Right lobe of liver (tissue), 6 donors: ENCODE results near the gene FBXO41. TPM values are rescaled to one million over a fixed set of nuclear protein-coding genes. Genes with fewer than 3 reads are reported as not detected.
A peak's percentile ranks its signal among the peaks of the same experiment; 100 is the strongest.

Source experiments
- ATAC-seq, 4 donors: fragments of 200-7000 bp; cut with Tn5 transposase; one replicate each; pipeline ENCODE4 v1.9.1; 2020; ENCODE audit warnings: mild to moderate bottlenecking in 4 of 4, moderate library complexity in 4 of 4
- DNase-seq, 3 donors: peaks; one replicate each; pipeline ENCODE4 v3.0.0-alpha.2; 2020
- H3K27ac ChIP-seq, 3 donors: fragments of 200-600 bp; one replicate each; pipeline ENCODE4 v1.8.0; 2022
- H3K27me3 ChIP-seq, 2 donors: fragments of 200-600 bp; one replicate each; pipeline ENCODE4 v1.8.0; 2022
- H3K36me3 ChIP-seq, 4 donors: fragments of 200-600 bp; sonication (generic) in 1 of 4; one replicate each; pipeline versions ENCODE4 v1.5.1 to v1.8.0; 2017 to 2022; ENCODE audit warnings: control low read depth in 1 of 4
- H3K4me1 ChIP-seq, 4 donors: fragments of 200-600 bp; sonication (generic) in 1 of 4; one replicate each; pipeline versions ENCODE4 v1.5.1 to v1.8.0; 2017 to 2022; ENCODE audit warnings: control low read depth in 1 of 4
- H3K4me3 ChIP-seq, 3 donors: fragments of 200-600 bp; one replicate each; pipeline ENCODE4 v1.8.0; 2022
- H3K9me3 ChIP-seq, 4 donors: fragments of 200-600 bp; sonication (generic) in 1 of 4; one replicate each; pipeline versions ENCODE4 v1.5.1 to v1.8.0; 2017 to 2022; ENCODE audit warnings: control low read depth in 1 of 4
- CTCF ChIP-seq, 4 donors: fragments of 200-600 bp in 3 of 4; fragments of 450-650 bp in 1 of 4; IDR thresholded peaks; one replicate each; pipeline versions ENCODE4 v1.5.1 to v1.8.0; 2016 to 2022; ENCODE audit warnings: antibody characterized with exemption in 4 of 4, mild to moderate bottlenecking in 2 of 4
- POLR2A ChIP-seq: fragments of 450-650 bp; IDR thresholded peaks from one replicate; pipeline ENCODE4 v1.6.1; 2017; ENCODE audit warnings: antibody characterized with exemption, mild to moderate bottlenecking
- WGBS: methylation state at CpG from one replicate; pipeline ENCODE4 v1.1.6; 2018; ENCODE audit warnings: low coverage, low lambda C conversion rate; ENCODE audit not compliant: insufficient coverage; ENCODE audit errors: missing lambda C conversion rate; 5-methylcytosine and 5-hydroxymethylcytosine counted together
- intact Hi-C, 2 donors: fragments of 100-400 bp; cut with DNase I; formaldehyde crosslinking; loops; one replicate each; pipeline versions ENCODE4 v1.11.2 to v1.14.1; 2022
- total RNA-seq, 6 experiments: library from RNA; depleted of rRNA in 2 of 6; stranded (reverse); fragments of >200 nt in 2 of 6; fragmentation: NEBNext Ultra II Directional in 3 of 6; extraction: Animal tissue kit (Norgen Biotek cat#: 25700) in 3 of 6; gene quantifications; one replicate each; pipeline versions ENCODE4 v1.1.0 to v1.2.4, GENCODE V29; 2016 to 2023
- donor health status: DM: no; HTN: yes; CAD: no.
- donor health status: DM: no; HTN: no; CAD: no.
- donor health status: DM: no; HTN: no; CAD: no.
- donor health status: DM: no; HTN: yes; CAD: no.
- donor health status: DM: no; HTN: yes; CAD: no.

Gene FBXO41
- total RNA-seq, 6 experiments from 2014 or later = 0.13 to 0.65 (median 0.38) TPM

GRCh38 chr2:73260338-73260984 lies 23.8 kb downstream of the FBXO41 start:
- Histone ChIP-seq H3K4me3 (no peak overlapping the region), H3K27me3 (no peaks in the 10 kb centered on the region), H3K27ac (no peak overlapping the region), H3K4me1 (no peaks in the 10 kb centered on the region), H3K9me3 (no peaks in the 10 kb centered on the region), H3K36me3 (no peaks in the 10 kb centered on the region)
- DNase-seq (peak in 2 of 3 donors; percentile 63 to 64), ATAC-seq (peak; percentile 77 to 90 (median 82))
- intact Hi-C loops = no loop called here
- 18% methylated on average over 2 of the region's 17 CpGs for WGBS
- TF ChIP-seq CTCF (IDR thresholded peaks at IDR 0.05) (peak; percentile 39 to 57 (median 50)), POLR2A (no peak)

DNA sequence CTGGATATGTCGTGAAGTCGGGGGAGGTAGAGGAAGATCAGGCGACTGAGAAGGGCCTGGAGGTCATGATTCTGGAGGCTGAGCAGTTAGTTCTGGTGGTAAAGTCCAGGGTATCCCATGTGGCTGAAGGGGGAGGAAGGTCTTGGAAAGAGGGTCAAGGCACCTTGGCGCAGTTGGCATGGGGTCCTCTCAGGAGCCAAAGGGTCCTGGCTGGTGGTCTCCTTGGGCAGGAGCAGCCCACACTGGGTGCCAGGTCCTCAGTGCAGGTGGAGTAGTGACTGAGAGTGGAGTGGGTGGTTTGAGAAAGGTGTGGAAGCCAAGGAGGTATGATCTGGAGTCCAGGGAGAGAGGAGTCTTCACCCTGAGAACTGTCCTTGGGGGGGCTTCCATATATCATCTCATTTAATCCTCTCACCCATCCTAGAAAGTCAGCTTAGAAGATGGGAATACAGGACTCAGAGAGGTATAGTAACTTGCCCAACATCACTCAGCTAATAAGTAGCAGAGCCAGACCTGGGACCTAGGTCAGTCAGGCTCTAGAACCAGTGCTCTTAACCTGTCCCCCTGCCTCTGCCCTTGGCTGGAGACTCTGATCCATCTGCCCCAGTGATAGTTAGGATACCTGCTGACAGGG lies 24.5 kb downstream of the FBXO41 start:
- intact Hi-C loops = no loop called here
- Histone ChIP-seq H3K27me3 (no peaks in the 10 kb centered on the region), H3K9me3 (no peaks in the 10 kb centered on the region), H3K36me3 (no peaks in the 10 kb centered on the region), H3K4me3 (no peak overlapping the region), H3K27ac (no peak overlapping the region), H3K4me1 (no peaks in the 10 kb centered on the region)
- 20% methylated on average over 2 of the region's 4 CpGs for WGBS
- no peak for TF ChIP-seq CTCF (IDR thresholded peaks at IDR 0.05)
- no peak for TF ChIP-seq POLR2A
- no peak for ATAC-seq
- DNase-seq = no peak

DNA sequence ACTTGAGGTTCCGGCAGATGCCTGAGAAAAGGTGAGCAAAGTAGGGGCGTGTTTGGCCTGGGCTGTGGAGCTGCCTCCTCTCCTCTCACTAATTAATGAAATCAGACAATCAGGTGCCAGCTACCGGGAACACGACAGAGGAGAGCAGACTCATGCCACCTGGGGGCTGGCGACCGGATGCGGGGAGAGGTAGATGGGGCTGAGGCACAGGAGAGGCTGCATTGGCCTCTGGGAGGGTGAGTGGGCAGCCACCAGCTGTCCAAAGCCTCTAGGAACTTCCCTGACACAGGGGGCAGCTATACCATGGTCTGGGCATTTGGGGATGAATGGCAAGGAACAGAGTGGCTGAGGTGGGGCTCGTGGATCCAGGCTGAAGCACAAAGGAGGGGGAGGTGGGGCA lies 25.0 kb downstream of the FBXO41 start:
- TF ChIP-seq POLR2A (no peak), CTCF (IDR thresholded peaks at IDR 0.05) (no peak)
- Histone ChIP-seq H3K9me3 (no peaks in the 10 kb centered on the region), H3K4me1 (no peaks in the 10 kb centered on the region), H3K36me3 (peaks cover 0 to 2% (median 0%) of the 10 kb centered on the region in 4 donors), H3K27ac (no peak overlapping the region), H3K4me3 (no peak overlapping the region), H3K27me3 (no peaks in the 10 kb centered on the region)
- DNase-seq = no peak
- ATAC-seq = no peak
- intact Hi-C loops = no loop called here
- WGBS = 70% methylated on average over 5 of the region's 8 CpGs

DNA sequence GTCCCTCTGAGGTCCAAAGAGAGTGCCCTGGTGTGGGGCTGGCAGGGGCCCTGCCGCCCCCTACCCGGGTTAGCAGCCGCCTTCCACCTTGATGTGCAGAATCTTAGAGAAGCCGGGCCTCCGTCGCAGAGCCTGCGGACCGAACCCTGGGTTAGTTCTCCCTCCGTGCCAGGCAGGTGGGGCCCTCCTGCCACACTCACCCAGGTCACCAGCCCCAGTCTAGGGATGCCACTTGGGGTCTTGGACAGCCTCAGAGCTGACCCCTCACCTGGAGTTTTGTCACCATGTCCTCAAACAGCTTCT lies 25.4 kb downstream of the FBXO41 start:
- DNase-seq (no peak), ATAC-seq (no peak)
- H3K4me3 ChIP-seq = no peak overlapping the region
- no peak overlapping the region for H3K27ac ChIP-seq
- 20% methylated on average over 1 of the region's 9 CpGs for WGBS
- H3K4me1 ChIP-seq = no peaks in the 10 kb centered on the region
- TF ChIP-seq CTCF (IDR thresholded peaks at IDR 0.05) (no peak), POLR2A (no peak)
- no peaks in the 10 kb centered on the region for H3K27me3 ChIP-seq
- peaks cover 0 to 6% (median 2%) of the 10 kb centered on the region in 4 donors for H3K36me3 ChIP-seq
- intact Hi-C loops = no loop called here
- H3K9me3 ChIP-seq = no peaks in the 10 kb centered on the region
